ACC112 (cell line): Measurements from ENCODE around the gene MPG.

Experiments used
- H2AFZ ChIP-seq: fragments of 200-600 bp; sonication (generic); one replicate; pipeline ENCODE4 v1.6.0; 2017; ENCODE audit warnings: antibody characterized with exemption, low read length; ENCODE audit not compliant: unreplicated experiment
- H3K27ac ChIP-seq: fragments of 200-600 bp; sonication (generic); 2 replicates; pipeline ENCODE4 v1.5.1; 2014; ENCODE audit warnings: low read depth, mild to moderate bottlenecking, antibody characterized with exemption, low read length, moderate library complexity
- H3K27me3 ChIP-seq: fragments of 200-600 bp; sonication (generic); 2 replicates; pipeline ENCODE4 v1.6.1; 2014; ENCODE audit warnings: mild to moderate bottlenecking, antibody characterized with exemption, low read length, moderate library complexity, mixed read lengths; ENCODE audit not compliant: insufficient read depth
- H3K36me3 ChIP-seq: fragments of 200-600 bp; sonication (generic); 2 replicates; pipeline ENCODE4 v1.6.1; 2016; ENCODE audit warnings: mild to moderate bottlenecking, antibody characterized with exemption, low read length, moderate library complexity, mixed read lengths; ENCODE audit not compliant: insufficient read depth
- H3K4me1 ChIP-seq: fragments of 200-600 bp; sonication (generic); one replicate; pipeline ENCODE4 v1.6.1; 2016; ENCODE audit warnings: low read length, mixed read lengths; ENCODE audit not compliant: insufficient read depth, unreplicated experiment, control insufficient read depth
- H3K4me3 ChIP-seq: fragments of 200-600 bp; sonication (generic); 2 replicates; pipeline ENCODE4 v1.5.1; 2014; ENCODE audit warnings: mild to moderate bottlenecking, low read depth, low read length
- H3K79me2 ChIP-seq: fragments of 200-600 bp; sonication (generic); one replicate; pipeline ENCODE4 v1.6.0; 2016; ENCODE audit warnings: low read length; ENCODE audit not compliant: control insufficient read depth, unreplicated experiment, insufficient read depth

The MPG gene

GRCh38 chr16:75580-76501, 2.2 kb upstream of the MPG start:
- Histone ChIP-seq H3K36me3 (no peaks in the 10 kb centered on the region), H3K27ac (peak overlapping the region; percentile 80), H3K79me2 (peaks cover 23% of the 10 kb centered on the region), H3K4me1 (peaks cover 46% of the 10 kb centered on the region), H2AFZ (no peak overlapping the region), H3K4me3 (peak overlapping the region; percentile 89), H3K27me3 (no peaks in the 10 kb centered on the region)

GRCh38 chr16:76535-77272, 1.3 kb upstream of the MPG start:
- H3K27ac ChIP-seq, result peak overlapping the region; percentile 80
- no peaks in the 10 kb centered on the region for H3K27me3 ChIP-seq
- H3K4me1 ChIP-seq, result peaks cover 44% of the 10 kb centered on the region
- no peak overlapping the region for H2AFZ ChIP-seq
- peak overlapping the region; percentile 89 for H3K4me3 ChIP-seq
- H3K79me2 ChIP-seq, result peaks cover 15% of the 10 kb centered on the region
- H3K36me3 ChIP-seq, result no peaks in the 10 kb centered on the region

GRCh38 chr16:77273-77806, 685 bp upstream of the MPG start:
- Histone ChIP-seq H3K27me3 (no peaks in the 10 kb centered on the region), H2AFZ (no peak overlapping the region), H3K4me1 (peaks cover 45% of the 10 kb centered on the region), H3K36me3 (no peaks in the 10 kb centered on the region), H3K27ac (peak overlapping the region; percentile 80), H3K4me3 (peak overlapping the region; percentile 89), H3K79me2 (peaks cover 12% of the 10 kb centered on the region)

GRCh38 chr16:78444-79150, 572 bp downstream of the MPG start:
- H3K4me1 ChIP-seq, result peaks cover 49% of the 10 kb centered on the region
- peak overlapping the region; percentile 80 for H3K27ac ChIP-seq
- peak overlapping the region; percentile 82 for H2AFZ ChIP-seq
- H3K4me3 ChIP-seq, result peak overlapping the region; percentile 89
- no peaks in the 10 kb centered on the region for H3K36me3 ChIP-seq
- peaks cover 12% of the 10 kb centered on the region for H3K79me2 ChIP-seq
- no peaks in the 10 kb centered on the region for H3K27me3 ChIP-seq

- no peaks in the 10 kb centered on the region for H3K36me3 ChIP-seq
Observed at GRCh38 chr16:79151-80054, 1.4 kb downstream of the MPG start.

GRCh38 chr16:83060-83603, 5.1 kb downstream of the MPG start:
- H3K4me3 ChIP-seq, result no peak overlapping the region
- H3K36me3 ChIP-seq, result no peaks in the 10 kb centered on the region
- H2AFZ ChIP-seq, result no peak overlapping the region
- H3K4me1 ChIP-seq, result peaks cover 44% of the 10 kb centered on the region
- no peaks in the 10 kb centered on the region for H3K27me3 ChIP-seq
- H3K27ac ChIP-seq, result no peak overlapping the region
- H3K79me2 ChIP-seq, result peaks cover 12% of the 10 kb centered on the region

More at GRCh38 chr16:79151-80054, 1.4 kb downstream of the MPG start:
- H3K27me3 ChIP-seq, result no peaks in the 10 kb centered on the region
- peak overlapping the region; percentile 80; the same call in 1 of the 2 replicates for H3K27ac ChIP-seq
- peaks cover 12% of the 10 kb centered on the region for H3K79me2 ChIP-seq
- peaks cover 57% of the 10 kb centered on the region for H3K4me1 ChIP-seq
- peak overlapping the region; percentile 89 for H3K4me3 ChIP-seq
- H2AFZ ChIP-seq, result no peak overlapping the region

- H3K4me1 ChIP-seq, result peaks cover 42% of the 10 kb centered on the region
- H3K4me3 ChIP-seq, result no peak overlapping the region
- H3K27ac ChIP-seq, result peak overlapping the region; percentile 60
- H3K36me3 ChIP-seq, result no peaks in the 10 kb centered on the region
- no peak overlapping the region for H2AFZ ChIP-seq
- H3K27me3 ChIP-seq, result no peaks in the 10 kb centered on the region
- H3K79me2 ChIP-seq, result peaks cover 10% of the 10 kb centered on the region
Observed at GRCh38 chr16:83781-84615, 6.0 kb downstream of the MPG start.

- Histone ChIP-seq H2AFZ (no peak overlapping the region), H3K27me3 (no peaks in the 10 kb centered on the region), H3K79me2 (peaks cover 5% of the 10 kb centered on the region), H3K36me3 (peaks cover 4% of the 10 kb centered on the region; the same call in 1 of the 2 replicates), H3K27ac (peak overlapping the region; percentile 60), H3K4me3 (no peak overlapping the region), H3K4me1 (peaks cover 35% of the 10 kb centered on the region)
Observed at GRCh38 chr16:84718-85406, 6.8 kb downstream of the MPG start.
